Ecto neural progenitor cell (in vitro differentiated cells): ENCODE measurements around the gene TUBA8.
"Not testable (repeated sequence)": the region's sequence is repeated elsewhere in the genome, so short reads cannot be mapped to it uniquely, and the experiment has no call there.

ENCODE experiments used
- DNase-seq: peaks from one replicate; pipeline ENCODE4 v3.0.0-alpha.2; 2018; ENCODE audit warnings: low spot score

Gene TUBA8

DNA sequence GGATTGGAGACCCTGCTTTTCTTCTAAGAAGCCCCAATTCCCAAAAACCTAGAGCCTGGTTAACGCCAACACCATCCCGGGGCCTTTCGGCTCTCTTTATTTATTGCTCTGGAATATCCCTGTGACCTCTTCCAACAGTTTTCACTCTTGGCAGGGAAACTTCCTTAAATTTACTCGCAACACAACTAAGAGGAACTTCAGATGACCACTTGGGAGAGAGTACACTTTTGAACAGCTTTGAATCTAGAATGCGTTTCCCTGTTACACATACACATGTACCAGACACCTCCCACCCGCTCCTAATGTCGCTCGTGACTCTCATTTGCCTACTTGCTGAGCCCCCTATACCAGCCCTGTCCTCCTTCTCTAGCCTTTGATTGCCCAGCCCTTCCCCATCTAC, 19.4 kb downstream of the TUBA8 start:
- no peak for DNase-seq

DNA sequence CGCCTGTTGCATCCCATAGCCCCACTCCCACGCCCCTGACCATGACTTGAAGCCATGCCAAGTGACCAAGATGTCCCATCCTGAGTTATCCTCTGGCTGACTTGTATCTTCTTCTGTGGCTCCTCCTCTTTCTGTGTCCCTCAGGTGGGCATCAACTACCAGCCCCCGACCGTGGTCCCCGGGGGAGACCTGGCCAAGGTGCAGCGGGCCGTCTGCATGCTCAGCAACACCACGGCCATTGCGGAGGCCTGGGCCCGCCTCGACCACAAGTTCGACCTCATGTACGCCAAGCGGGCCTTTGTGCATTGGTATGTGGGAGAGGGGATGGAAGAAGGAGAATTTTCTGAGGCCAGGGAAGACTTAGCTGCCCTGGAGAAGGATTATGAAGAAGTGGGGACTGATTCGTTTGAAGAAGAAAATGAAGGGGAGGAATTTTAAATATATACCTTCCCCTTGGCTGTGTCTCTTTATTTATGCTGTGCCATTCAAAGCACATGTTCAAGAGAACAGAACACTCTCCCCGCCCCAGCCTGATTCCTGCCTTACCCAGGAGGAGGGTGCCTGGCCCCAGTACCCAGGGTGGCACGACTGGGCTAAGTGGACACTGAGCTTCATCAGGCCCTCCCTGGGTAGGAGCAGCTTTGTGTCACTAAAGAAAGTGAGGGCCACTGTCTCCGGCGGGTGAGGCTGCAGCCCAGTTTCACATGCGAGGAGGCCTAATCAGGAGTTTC, 20.3 kb downstream of the TUBA8 start:
- DNase-seq, result no peak

DNA sequence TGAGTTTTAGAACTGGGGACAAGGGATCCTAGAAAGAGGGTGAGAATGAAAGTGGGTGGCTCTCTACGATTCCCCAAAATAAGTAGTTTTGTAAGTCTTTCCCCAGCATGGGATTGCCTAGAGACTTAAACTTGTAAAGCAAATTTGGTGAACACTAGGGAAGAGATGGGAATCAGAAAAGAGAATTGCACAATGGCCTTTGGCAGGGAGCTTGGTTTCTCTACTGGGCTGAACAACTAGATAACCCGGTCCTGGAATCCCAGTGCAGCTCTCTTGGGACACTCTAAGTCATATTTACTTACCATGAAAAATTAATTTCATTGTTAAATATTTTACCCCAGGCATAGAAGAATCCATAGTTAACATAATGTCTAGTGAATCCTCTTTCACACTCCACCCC, 22.8 kb downstream of the TUBA8 start:
- DNase-seq, result no peak

- DNase-seq, result no peak
These were observed 26.1 kb downstream of the TUBA8 start for GRCh38 chr22:18136563-18137320.

- not testable (repeated sequence) for DNase-seq
These were observed 30.4 kb downstream of the TUBA8 start for GRCh38 chr22:18141004-18141403.

GRCh38 chr22:18144105-18144504, 33.5 kb downstream of the TUBA8 start:
- no peak for DNase-seq

GRCh38 chr22:18145676-18146388, 35.2 kb downstream of the TUBA8 start:
- DNase-seq, result no peak

GRCh38 chr22:18146389-18146753, 35.8 kb downstream of the TUBA8 start:
- no peak for DNase-seq

DNA sequence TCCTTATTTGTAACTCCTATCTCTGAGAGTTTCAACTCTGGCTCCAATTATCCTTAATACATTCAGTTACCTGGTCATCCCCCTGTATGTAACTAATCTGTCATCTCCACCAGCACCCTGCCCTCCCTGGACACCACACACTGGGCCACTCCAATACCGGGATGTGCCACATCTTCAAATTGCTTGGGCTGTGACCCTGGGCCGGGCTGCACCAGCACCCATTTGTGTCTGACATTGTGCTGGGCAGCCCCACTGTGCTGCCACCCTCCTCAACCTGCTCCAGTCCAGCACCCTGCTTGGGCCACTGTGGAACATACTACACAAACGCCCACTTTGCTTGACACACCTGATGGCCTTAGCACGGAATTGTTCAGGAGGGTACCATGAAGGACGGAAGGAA, 37.2 kb downstream of the TUBA8 start:
- DNase-seq, result no peak

- no peak for DNase-seq
These were observed 37.8 kb downstream of the TUBA8 start for GRCh38 chr22:18148293-18148965.

GRCh38 chr22:18152519-18152918, 41.9 kb downstream of the TUBA8 start:
- peak; percentile 34 for DNase-seq

DNA sequence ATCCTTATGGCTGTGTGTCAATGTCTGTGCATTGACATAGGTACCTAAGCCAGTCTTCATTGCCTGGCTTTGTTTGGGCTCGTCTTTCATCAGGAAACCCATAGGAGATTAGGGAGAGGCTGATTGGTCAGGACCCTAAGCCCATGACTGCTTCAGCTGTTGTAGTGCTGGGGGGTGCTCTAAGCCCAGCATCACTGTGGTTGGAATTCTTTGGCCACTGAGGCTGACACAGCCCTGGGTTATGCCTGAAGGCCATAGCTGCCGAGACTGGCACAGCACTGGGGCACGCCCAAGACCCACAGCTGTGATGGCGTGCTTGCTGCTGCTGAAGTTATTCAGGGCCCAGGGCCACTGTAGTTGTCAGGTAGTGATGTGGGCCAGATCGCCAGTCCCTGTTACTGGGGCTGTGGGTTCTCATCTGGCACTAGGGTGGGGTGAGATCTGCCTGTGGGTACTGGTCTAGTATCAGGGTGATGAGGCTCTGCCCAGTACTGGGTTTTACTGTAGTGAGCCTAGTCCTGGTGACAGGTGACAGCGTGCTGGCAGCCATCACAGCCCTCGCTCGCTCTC, 44.3 kb downstream of the TUBA8 start:
- peak; percentile 42 for DNase-seq

DNA sequence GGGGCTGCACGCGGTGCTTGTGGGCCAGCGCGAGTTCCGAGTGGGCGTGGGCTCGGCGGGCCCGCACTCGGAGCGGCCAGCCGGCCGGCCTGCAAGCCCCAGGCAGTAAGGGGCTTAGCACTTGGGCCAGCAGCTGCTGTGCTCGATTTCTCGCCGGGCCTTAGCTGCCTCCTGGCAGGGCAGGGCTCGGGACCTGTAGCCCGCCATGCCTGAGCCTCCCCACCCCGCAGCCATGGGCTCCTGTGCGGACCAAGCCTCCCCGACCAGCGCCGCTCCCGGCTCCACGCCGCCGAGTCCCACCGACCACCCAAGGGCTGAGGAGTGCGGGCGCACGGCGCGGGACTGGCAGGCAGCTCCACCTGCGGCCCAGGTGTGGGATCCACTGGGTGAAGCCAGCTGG, 44.9 kb downstream of the TUBA8 start:
- peak; percentile 39 for DNase-seq

DNA sequence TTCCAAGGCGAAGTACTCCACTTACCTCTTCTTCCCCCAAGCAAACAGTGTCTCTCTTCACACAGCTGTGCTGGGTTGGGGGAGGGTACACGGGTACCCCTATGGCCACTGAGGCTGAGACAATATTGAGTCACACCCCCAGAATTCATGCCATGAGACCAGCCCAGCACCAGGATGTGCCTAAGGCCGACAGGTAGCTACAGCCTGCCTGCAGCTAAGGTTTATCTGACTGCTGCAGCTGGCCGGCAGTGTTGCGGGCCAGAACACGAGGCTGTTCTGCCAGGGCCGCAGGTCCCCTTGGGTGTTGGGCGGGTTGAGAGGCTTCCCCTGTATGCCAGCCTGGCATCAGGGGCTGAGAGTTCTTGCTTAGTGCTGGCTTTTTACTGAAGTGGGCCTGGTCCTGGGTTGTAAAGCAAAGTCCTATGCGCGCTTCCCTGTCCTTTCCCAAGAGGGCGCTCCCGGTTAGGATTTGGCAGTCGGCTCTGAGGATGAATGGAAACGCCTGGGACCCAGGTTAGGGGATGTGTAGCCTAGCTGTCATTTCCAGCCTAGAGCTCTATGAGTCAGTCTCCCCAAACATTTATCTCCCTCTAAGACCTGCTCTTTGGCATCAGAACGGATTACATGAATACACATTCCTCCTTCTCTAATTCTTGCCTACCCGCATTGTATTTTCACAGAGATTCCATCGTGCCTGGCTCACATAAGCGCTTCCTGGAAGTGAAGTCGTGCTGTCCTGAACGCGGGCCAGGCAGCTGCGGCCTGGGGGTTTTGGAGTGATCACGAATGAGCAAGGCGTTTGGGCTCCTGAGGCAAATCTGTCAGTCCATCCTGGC, 46.5 kb downstream of the TUBA8 start:
- peak; percentile 85 for DNase-seq

GRCh38 chr22:18157714-18158028, 47.1 kb downstream of the TUBA8 start:
- DNase-seq, result no peak

- not testable (repeated sequence) for DNase-seq
These were observed 50.0 kb downstream of the TUBA8 start for GRCh38 chr22:18160641-18161040.

DNA sequence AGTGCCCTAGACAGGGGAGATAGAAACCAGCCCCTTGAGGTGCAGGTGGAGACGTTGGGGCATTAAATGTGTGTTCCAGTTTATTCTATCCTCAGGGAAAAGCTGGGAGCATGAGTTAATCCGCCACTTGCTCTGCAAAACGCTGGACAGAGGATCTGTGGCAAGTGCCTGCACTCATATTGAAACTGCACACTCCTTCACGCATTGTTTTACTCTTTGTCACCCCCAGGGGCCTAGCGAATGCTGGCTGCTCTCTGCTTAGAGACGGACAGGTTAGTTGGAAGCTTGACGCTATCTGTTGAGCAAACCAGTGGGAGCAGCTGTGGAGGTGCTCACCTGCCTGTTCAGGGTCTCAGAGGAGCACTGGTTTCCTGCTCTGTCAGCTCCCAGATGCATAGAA, 53.2 kb downstream of the TUBA8 start:
- peak; percentile 43 for DNase-seq

DNA sequence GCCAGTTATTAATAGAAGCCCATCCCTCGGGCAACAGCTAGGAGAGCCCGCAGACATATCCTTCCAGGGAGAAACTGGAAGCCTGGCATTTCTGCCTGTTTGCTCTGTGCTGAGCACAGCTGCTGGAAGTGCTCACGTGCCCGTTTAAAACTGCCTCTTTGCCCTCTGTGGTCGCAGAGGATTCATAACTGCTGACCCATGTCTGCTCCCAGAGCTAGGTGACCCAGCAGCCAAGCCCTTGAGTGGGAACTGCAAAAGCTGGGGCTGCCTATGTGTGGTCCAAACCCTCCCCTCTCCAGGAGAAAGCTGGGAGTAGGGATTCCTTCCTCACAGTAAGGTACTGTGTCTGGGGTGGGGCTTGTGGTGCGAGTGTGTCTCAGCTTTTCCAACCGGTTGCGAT, 54.0 kb downstream of the TUBA8 start:
- DNase-seq, result not testable (repeated sequence)

DNA sequence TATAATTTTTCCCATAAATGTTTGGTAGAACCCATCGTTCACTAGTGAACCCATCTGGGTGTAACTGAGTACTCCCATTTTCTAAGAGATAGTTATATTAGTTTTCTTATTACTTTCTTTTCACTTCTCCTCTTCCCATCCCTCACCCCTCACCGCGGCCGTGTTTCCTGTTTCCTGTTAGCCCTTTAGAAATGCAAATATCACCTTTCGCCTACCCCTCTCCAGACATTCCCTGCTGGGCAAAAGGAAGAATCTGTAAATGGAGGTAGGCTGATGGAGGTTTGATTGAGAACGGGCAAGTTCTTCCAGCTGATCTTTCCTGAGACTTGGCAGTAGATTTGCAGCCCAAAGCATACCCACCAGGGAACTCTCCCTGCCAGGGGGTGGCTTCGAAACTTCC, 54.7 kb downstream of the TUBA8 start:
- not testable (repeated sequence) for DNase-seq

DNA sequence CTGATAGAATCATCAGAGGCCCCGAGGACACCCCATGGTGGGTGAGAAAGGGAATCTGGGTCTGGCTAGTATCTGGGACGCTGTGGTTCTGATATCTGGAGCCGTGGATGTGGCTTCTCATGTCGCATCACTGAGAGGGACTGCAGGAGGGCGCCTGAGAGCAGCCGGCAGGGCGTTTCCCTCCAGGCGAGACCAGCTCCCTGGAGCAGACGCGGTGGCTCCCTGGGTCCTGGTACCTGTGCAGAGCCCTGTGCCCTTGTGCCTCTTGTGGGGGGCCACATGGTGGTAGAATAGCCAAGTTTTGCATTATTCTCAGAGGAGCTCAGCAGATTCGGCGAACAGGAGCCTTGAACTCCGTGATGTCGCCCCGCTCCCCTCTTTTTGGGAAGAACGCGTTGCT, 59.7 kb downstream of the TUBA8 start:
- not testable (repeated sequence) for DNase-seq

DNA sequence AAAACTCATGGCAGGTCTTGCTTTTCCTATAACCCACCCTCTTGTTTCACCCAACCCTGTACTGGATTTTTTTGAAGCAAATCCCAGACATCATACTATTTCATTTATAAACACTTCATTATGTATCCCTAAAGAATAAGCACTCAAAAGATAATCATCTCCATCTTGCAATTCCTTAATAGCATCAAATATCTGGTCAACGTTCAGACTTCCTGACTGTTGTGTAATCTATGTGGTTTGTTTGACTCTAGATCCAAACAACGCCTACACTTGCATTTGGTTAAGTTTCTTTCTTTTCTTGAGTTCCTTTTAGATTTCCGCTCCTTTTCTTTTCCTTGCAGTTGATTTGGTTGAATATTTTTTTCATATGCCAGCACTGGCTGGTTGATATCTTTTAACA, 61.6 kb downstream of the TUBA8 start:
- not testable (repeated sequence) for DNase-seq
